CD4-positive, alpha-beta T cell treated with Interleukin-1 beta for 1 hour (primary cell): ENCODE measurements around the gene CAMK2N2.

Source experiments
- DNase-seq, 2 donors: peaks; one replicate each; pipeline ENCODE4 v3.0.0-alpha.2; 2020 to 2022

Gene CAMK2N2

GRCh38 chr3:184239708-184240107 lies 21.6 kb downstream of the CAMK2N2 start:
- DNase-seq = no peak

- no peak for DNase-seq
Observed at GRCh38 chr3:184239221-184239620, 22.1 kb downstream of the CAMK2N2 start.

- DNase-seq = no peak
Observed at GRCh38 chr3:184238246-184238818, 23.0 kb downstream of the CAMK2N2 start.

GRCh38 chr3:184237807-184238206 lies 23.5 kb downstream of the CAMK2N2 start:
- no peak for DNase-seq

GRCh38 chr3:184237211-184237610 lies 24.1 kb downstream of the CAMK2N2 start:
- no peak for DNase-seq

GRCh38 chr3:184236636-184237035 lies 24.7 kb downstream of the CAMK2N2 start:
- no peak for DNase-seq

GRCh38 chr3:184236033-184236410 lies 25.3 kb downstream of the CAMK2N2 start:
- DNase-seq = no peak

GRCh38 chr3:184235381-184236032 lies 25.8 kb downstream of the CAMK2N2 start:
- no peak for DNase-seq

- DNase-seq = no peak
Observed at GRCh38 chr3:184234671-184235380, 26.5 kb downstream of the CAMK2N2 start.

GRCh38 chr3:184234224-184234623 lies 27.1 kb downstream of the CAMK2N2 start:
- no peak for DNase-seq

- DNase-seq = no peak
Observed at GRCh38 chr3:184233127-184233843, 28.1 kb downstream of the CAMK2N2 start.

- DNase-seq = no peak
Observed at GRCh38 chr3:184231671-184232070, 29.7 kb downstream of the CAMK2N2 start.

- no peak for DNase-seq
Observed at GRCh38 chr3:184230603-184231528, 30.5 kb downstream of the CAMK2N2 start.

- DNase-seq = no peak
Observed at GRCh38 chr3:184230081-184230602, 31.2 kb downstream of the CAMK2N2 start.

- DNase-seq = peak; percentile 80 to 83
Observed at GRCh38 chr3:184229394-184230080, 31.8 kb downstream of the CAMK2N2 start, which contains the start of gene VWA5B2. TSS of gene VWA5B2 (plus strand) at chr3:184229585. CDS start at chr3:184230529, 944 bp downstream.

GRCh38 chr3:184228376-184229137 lies 32.8 kb downstream of the CAMK2N2 start:
- no peak for DNase-seq

- peak; percentile 59 to 63 for DNase-seq
Observed at GRCh38 chr3:184227481-184227935, 33.8 kb downstream of the CAMK2N2 start.

- no peak for DNase-seq
Observed at GRCh38 chr3:184223946-184224345, 37.4 kb downstream of the CAMK2N2 start.

GRCh38 chr3:184222521-184222920 lies 38.8 kb downstream of the CAMK2N2 start:
- no peak for DNase-seq

GRCh38 chr3:184218814-184219213 lies 42.5 kb downstream of the CAMK2N2 start:
- DNase-seq = no peak

- no peak for DNase-seq
Observed at GRCh38 chr3:184211718-184212117, 49.6 kb downstream of the CAMK2N2 start.
